HepG2 (cell line): Measurements from ENCODE around the gene ACTN1. TPM values are rescaled to one million over a fixed set of nuclear protein-coding genes. Genes with fewer than 3 reads are reported as not detected.

Experiments used
- ATAC-seq: fragments of 200-7000 bp; cut with Tn5 transposase; 3 replicates; pipeline ENCODE4 v1.9.1; 2020; ENCODE audit warnings: mild to moderate bottlenecking, moderate library complexity
- BruUV-seq: library from RNA; stranded (reverse); fragments of 400-500 nt; replicated peaks from 2 replicates; lab custom pipeline; 2021; lab: Mats Ljungman, UMichigan
- CTCF ChIA-PET: fragments of 300-600 bp; formaldehyde crosslinking; extraction: SDS; loops from one replicate; lab custom pipeline; 2021; ENCODE audit warnings: low total read pairs, inconsistent platforms, low intra/inter-chr PET ratio; lab: Yijun Ruan, JAX
- POLR2A ChIA-PET: fragments of 350-600 bp; sonication (Branson Sonifier 250); formaldehyde crosslinking; loops from one replicate; lab custom pipeline; 2020; ENCODE audit warnings: antibody characterized with exemption, inconsistent platforms; lab: Yijun Ruan, JAX
- DNase-seq: peaks from one replicate; pipeline ENCODE4 v3.0.0-alpha.2; 2015; ENCODE audit warnings: low spot score
- FAIRE-seq: peaks from 3 replicates; lab custom pipeline; 2011; peaks lifted over from hg19 to GRCh38; lab: Jason Lieb, UNC
- H2AFZ ChIP-seq: one replicate; pipeline ENCODE4 v1.6.1; 2011; ENCODE audit warnings: low read length, inconsistent platforms
- H3K27ac ChIP-seq: fragments of 300-600 bp; 3 replicates; pipeline ENCODE4 v1.8.0; 2011; ENCODE audit warnings: mixed run types, mild to moderate bottlenecking, mixed read lengths, low read length, inconsistent platforms; ENCODE audit not compliant: insufficient read depth; ENCODE audit errors: extremely low read length
- H3K27me3 ChIP-seq, 2 experiments: fragments of 200-600 bp in 1 of 2; 2 replicates in 1 of 2; 3 replicates in 1 of 2; pipeline versions ENCODE4 v1.6.0 to v1.8.0; 2011; ENCODE audit warnings: low read length in 2 of 2, mild to moderate bottlenecking in 2 of 2, moderate library complexity in 2 of 2, inconsistent platforms in 1 of 2; ENCODE audit not compliant: insufficient read depth in 2 of 2, control insufficient read depth in 1 of 2
- H3K36me3 ChIP-seq, 2 experiments: fragments of 200-600 bp in 1 of 2; replicated peaks in 1 of 2; 2 replicates in 1 of 2; 3 replicates in 1 of 2; pipeline versions ENCODE4 v1.5.1 to v1.8.0; 2011; ENCODE audit warnings: low read length in 2 of 2, inconsistent platforms in 1 of 2; ENCODE audit not compliant: insufficient read depth in 2 of 2, control insufficient read depth in 1 of 2
- H3K4me1 ChIP-seq: 2 replicates; pipeline ENCODE4 v1.5.1; 2012; ENCODE audit warnings: low read length, inconsistent platforms; ENCODE audit not compliant: insufficient read depth
- H3K4me2 ChIP-seq: 2 replicates; pipeline ENCODE4 v1.6.0; 2011; ENCODE audit warnings: low read depth, low read length, inconsistent platforms
- H3K4me3 ChIP-seq, 3 experiments: fragments of 200-600 bp in 1 of 3; sonication (generic), shearing (Covaris generic) in 1 of 3; replicated peaks in 1 of 3; 2 replicates each; pipeline ENCODE4 v1.5.1; 2011 to 2016; ENCODE audit warnings: low read length in 3 of 3, inconsistent platforms in 2 of 3, low read depth in 2 of 3, mild to moderate bottlenecking in 2 of 3, control low read depth in 1 of 3, mixed read lengths in 1 of 3; ENCODE audit not compliant: insufficient read depth in 1 of 3
- H3K79me2 ChIP-seq: one replicate; pipeline ENCODE4 v1.6.1; 2011; ENCODE audit warnings: low read length, inconsistent platforms; ENCODE audit not compliant: insufficient read depth
- H3K9ac ChIP-seq: 2 replicates; pipeline ENCODE4 v1.6.0; 2011; ENCODE audit warnings: mild to moderate bottlenecking, low read depth, low read length, inconsistent platforms; ENCODE audit not compliant: insufficient read depth
- H3K9me3 ChIP-seq: 2 replicates; pipeline ENCODE4 v1.5.1; 2012; ENCODE audit warnings: mild to moderate bottlenecking, low read length
- H4K20me1 ChIP-seq: 2 replicates; pipeline ENCODE4 v1.6.0; 2011; ENCODE audit warnings: inconsistent platforms, mild to moderate bottlenecking, low read length, moderate library complexity; ENCODE audit not compliant: insufficient read depth
- AGO1 ChIP-seq: fragments of 200-400 bp; formaldehyde crosslinking; IDR thresholded peaks from 2 replicates; pipeline ENCODE4 v1.6.1; 2017; ENCODE audit warnings: mild to moderate bottlenecking, low read depth, low read length, moderate library complexity; ENCODE audit not compliant: poor library complexity, severe bottlenecking
- FOXA3 ChIP-seq: IDR thresholded peaks from 2 replicates; pipeline ENCODE4 v1.6.1; 2016; ENCODE audit warnings: missing genetic modification reagents, missing compliant biosample characterization
- HIC2 ChIP-seq: sonication (generic); formaldehyde crosslinking; IDR thresholded peaks from 2 replicates; pipeline ENCODE4 v1.9.0; 2022; ENCODE audit warnings: low read depth, missing genetic modification reagents
- HIVEP1 ChIP-seq: sonication (generic); formaldehyde crosslinking; IDR thresholded peaks from 2 replicates; pipeline ENCODE4 v1.4.0; 2020; ENCODE audit warnings: mild to moderate bottlenecking, missing genetic modification reagents
- HNRNPL ChIP-seq: fragments of 200-400 bp; formaldehyde crosslinking; IDR thresholded peaks from 2 replicates; pipeline ENCODE4 v1.6.1; 2017; ENCODE audit warnings: mild to moderate bottlenecking, low read depth, low read length
- KLF6 ChIP-seq: IDR thresholded peaks from 2 replicates; pipeline ENCODE4 v1.8.0; 2016; ENCODE audit warnings: missing biosample characterization, missing genetic modification reagents
- MNT ChIP-seq: fragments of 450-650 bp; IDR thresholded peaks from 2 replicates; pipeline ENCODE4 v1.6.1; 2016
- NONO ChIP-seq, 2 experiments: fragments of 450-650 bp in 1 of 2; sonication (generic) in 1 of 2; formaldehyde crosslinking in 1 of 2; IDR thresholded peaks in 1 of 2; conservative IDR thresholded peaks in 1 of 2; 2 replicates each; pipeline versions ENCODE4 v1.6.1 to v1.8.0; 2017 to 2022; ENCODE audit warnings: mild to moderate bottlenecking in 1 of 2, missing genetic modification reagents in 1 of 2, moderate library complexity in 1 of 2
- POLR2AphosphoS2 ChIP-seq: IDR thresholded peaks from 2 replicates; pipeline ENCODE4 v1.6.1; 2011; ENCODE audit warnings: low read depth, low read length, improper control_type of control experiment
- SATB2 ChIP-seq: sonication (generic); formaldehyde crosslinking; IDR thresholded peaks from 2 replicates; pipeline ENCODE4 v1.5.0; 2020; ENCODE audit warnings: missing genetic modification reagents
- TBX3 ChIP-seq: fragments of 450-650 bp; IDR thresholded peaks from 2 replicates; pipeline ENCODE4 v1.6.1; 2017; ENCODE audit warnings: antibody characterized with exemption, mild to moderate bottlenecking, inconsistent platforms, borderline replicate concordance
- ZNF441 ChIP-seq: sonication (generic); formaldehyde crosslinking; IDR thresholded peaks from 2 replicates; pipeline ENCODE4 v1.7.0; 2021; ENCODE audit warnings: missing genetic modification reagents, borderline replicate concordance
- ZNF484 ChIP-seq: sonication (generic); formaldehyde crosslinking; IDR thresholded peaks from 2 replicates; pipeline ENCODE4 v1.5.1; 2020; ENCODE audit warnings: mild to moderate bottlenecking, low read depth, missing genetic modification reagents, borderline replicate concordance
- ZNF564 ChIP-seq: sonication (generic); formaldehyde crosslinking; IDR thresholded peaks from 2 replicates; pipeline ENCODE4 v1.8.1; 2023; ENCODE audit warnings: mild to moderate bottlenecking, missing genetic modification reagents
- WGBS: methylation state at CpG from one replicate; pipeline ENCODE4 v1.1.6; 2017; ENCODE audit warnings: low lambda C conversion rate; 5-methylcytosine and 5-hydroxymethylcytosine counted together
- in situ Hi-C: cut with HindIII; loops from 2 replicates; pipeline ENCODE4 v1.10.0; 2017; ENCODE audit warnings: low pct_unique_long_range_greater_than_20kb; ENCODE audit not compliant: extremely low pct_ligation_motif_present
- intact Hi-C: fragments of 100-400 bp; cut with micrococcal nuclease; formaldehyde crosslinking; loops from one replicate; pipeline ENCODE4 v1.10.0; 2022; ENCODE audit not compliant: unreplicated experiment
- polyA plus RNA-seq, 8 experiments: library from polyadenylated mRNA; depleted of rRNA in 3 of 8; stranded (reverse) in 7 of 8; unstranded in 1 of 8; fragments of >200 nt; fragmentation: Illumina TruSeq in 4 of 8; extraction: Trizol in 4 of 8; gene quantifications; 2 replicates each; pipeline versions ENCODE4 v1.2.1 to v1.2.3, GENCODE V29; 2011 to 2016; ENCODE audit warnings: low read depth in 4 of 8, missing spikeins in 1 of 8, mixed read lengths in 1 of 8; ENCODE audit not compliant: insufficient read depth in 1 of 8
- total RNA-seq, 5 experiments: library from RNA; depleted of rRNA; stranded (reverse); fragments of >200 nt; fragmentation: Illumina TruSeq; extraction: Trizol; gene quantifications; 2 replicates each; pipeline ENCODE4 v1.2.3, GENCODE V29; 2016; ENCODE audit warnings: low read depth in 1 of 5
- TF ChIP-seq, protein P1 (sequence below): sonication (generic); formaldehyde crosslinking; IDR thresholded peaks from 2 replicates; pipeline ENCODE4 v1.4.0; 2020; ENCODE audit warnings: missing genetic modification reagents, mild to moderate bottlenecking, borderline replicate concordance

Gene ACTN1
- total and polyA plus RNA-seq, 2 of the 13 experiments (the other 11 are each of a cell fraction or from before 2014, with no cell fraction given), result 58.6 to 162 TPM

DNA sequence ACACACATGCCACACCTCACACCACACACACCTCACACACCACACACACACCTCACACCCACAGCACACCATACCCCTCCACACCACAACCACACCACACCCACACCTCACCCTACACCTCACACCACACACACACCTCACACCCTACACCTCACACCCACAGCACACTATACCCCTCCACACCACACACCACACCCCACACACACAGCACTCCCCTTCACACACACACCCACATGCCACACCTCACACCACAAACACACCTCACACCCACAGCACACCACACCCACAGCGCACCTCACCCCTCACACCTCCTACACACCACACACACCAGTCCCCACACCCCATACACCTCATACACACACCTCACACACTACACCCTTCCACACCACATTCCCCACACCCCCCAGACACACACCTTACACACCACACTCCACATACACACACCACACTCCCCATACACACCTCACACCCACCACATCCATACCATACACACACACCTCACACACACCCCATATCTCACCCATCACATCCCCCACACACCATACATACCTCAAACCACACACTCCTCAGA lies 80.0 kb downstream of the ACTN1 start:
- FAIRE-seq, result no peak
- CTCF ChIA-PET, result no interaction called here
- WGBS, result 100% methylated on average over 1 of the region's 1 CpG
- no peak overlapping the region for H3K4me2 ChIP-seq
- H3K9ac ChIP-seq, result no peak overlapping the region
- no peaks in the 10 kb centered on the region; the same call in 1 of the 2 replicates for H4K20me1 ChIP-seq
- H3K27ac ChIP-seq, result no peak overlapping the region
- no TSS peak for BruUV-seq
- intact Hi-C loops, result no loop called here
- H3K79me2 ChIP-seq, result no peaks in the 10 kb centered on the region
- H3K4me3 ChIP-seq, result no peak overlapping the region
- no peak for ATAC-seq
- in situ Hi-C loops, result no loop called here
- POLR2A ChIA-PET, result no interaction called here
- DNase-seq, result no peak
- no peak overlapping the region for H2AFZ ChIP-seq
- H3K4me1 ChIP-seq, result no peaks in the 10 kb centered on the region
- peaks cover 56 to 93% of the 10 kb centered on the region in 2 experiments for H3K36me3 ChIP-seq
- H3K9me3 ChIP-seq, result no peaks in the 10 kb centered on the region
- TF ChIP-seq HIC2 (CRISPR knock-in tag) (no peak), ZNF564 (CRISPR knock-in tag) (no peak), KLF6 (CRISPR knock-in tag) (no peak), HIVEP1 (CRISPR knock-in tag) (no peak), ZNF441 (CRISPR knock-in tag) (no peak), SATB2 (CRISPR knock-in tag) (no peak), NONO (IDR thresholded peaks at IDR 0.05) (peak; percentile 39; the same call in 1 of the 2 replicates), NONO (CRISPR knock-in tag; conservative IDR thresholded peaks at IDR 0.05) (no peak), ZNF484 (no peak), TBX3 (no peak), POLR2AphosphoS2 (0 out of 2 replicates have a peak, but pooled peaks have one; percentile 29), HNRNPL (peak; percentile 69; the same call in 1 of the 2 replicates), FOXA3 (no peak), MNT (0 out of 2 replicates have a peak, but pooled peaks have one; percentile 6), AGO1 (no peak)
- TF ChIP-seq, protein P1, sequence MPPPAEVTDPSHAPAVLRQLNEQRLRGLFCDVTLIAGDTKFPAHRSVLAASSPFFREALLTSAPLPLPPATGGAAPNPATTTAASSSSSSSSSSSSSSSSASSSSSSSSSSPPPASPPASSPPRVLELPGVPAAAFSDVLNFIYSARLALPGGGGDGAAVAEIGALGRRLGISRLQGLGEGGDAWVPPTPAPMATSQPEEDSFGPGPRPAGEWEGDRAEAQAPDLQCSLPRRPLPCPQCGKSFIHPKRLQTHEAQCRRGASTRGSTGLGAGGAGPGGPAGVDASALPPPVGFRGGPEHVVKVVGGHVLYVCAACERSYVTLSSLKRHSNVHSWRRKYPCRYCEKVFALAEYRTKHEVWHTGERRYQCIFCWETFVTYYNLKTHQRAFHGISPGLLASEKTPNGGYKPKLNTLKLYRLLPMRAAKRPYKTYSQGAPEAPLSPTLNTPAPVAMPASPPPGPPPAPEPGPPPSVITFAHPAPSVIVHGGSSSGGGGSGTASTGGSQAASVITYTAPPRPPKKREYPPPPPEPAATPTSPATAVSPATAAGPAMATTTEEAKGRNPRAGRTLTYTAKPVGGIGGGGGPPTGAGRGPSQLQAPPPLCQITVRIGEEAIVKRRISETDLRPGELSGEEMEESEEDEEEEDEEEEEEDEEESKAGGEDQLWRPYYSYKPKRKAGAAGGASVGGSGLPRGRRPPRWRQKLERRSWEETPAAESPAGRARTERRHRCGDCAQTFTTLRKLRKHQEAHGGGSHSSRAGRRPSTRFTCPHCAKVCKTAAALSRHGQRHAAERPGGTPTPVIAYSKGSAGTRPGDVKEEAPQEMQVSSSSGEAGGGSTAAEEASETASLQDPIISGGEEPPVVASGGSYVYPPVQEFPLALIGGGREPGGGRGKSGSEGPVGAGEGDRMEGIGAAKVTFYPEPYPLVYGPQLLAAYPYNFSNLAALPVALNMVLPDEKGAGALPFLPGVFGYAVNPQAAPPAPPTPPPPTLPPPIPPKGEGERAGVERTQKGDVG (CRISPR knock-in tag), result no peak
- H3K27me3 ChIP-seq, result no peaks in the 10 kb centered on the region
